ENCODE measurements around the gene EGFLAM.

Gene EGFLAM

GRCh38 chr5:38471709-38472108, 213.3 kb downstream of the EGFLAM start:
- DNase-seq (ENCODE audit: low read depth), result no peak

DNA sequence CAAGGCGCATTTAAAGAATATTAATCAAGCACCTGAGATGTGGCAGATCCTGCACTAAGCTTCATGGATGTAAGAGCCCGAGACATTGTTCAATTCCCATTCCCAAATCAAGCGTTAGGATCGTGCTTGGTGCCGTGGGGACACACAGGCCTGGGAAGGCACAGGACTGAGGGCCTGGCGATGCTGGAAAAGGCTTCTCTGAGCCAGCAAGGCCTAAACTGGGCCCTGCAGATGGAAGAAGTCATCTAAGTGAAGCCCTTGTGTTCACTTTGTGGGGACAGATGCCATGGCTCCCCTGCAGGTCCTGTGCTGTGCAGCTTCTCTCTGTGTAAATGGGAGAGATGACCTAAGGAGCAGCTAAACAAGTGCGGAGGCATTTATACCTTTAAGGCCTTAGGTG, 214.2 kb downstream of the EGFLAM start:
- DNase-seq (ENCODE audit: low read depth), result no peak

- no peak for DNase-seq (ENCODE audit: low read depth)
Observed at GRCh38 chr5:38473008-38473407, 214.6 kb downstream of the EGFLAM start.

GRCh38 chr5:38478166-38478565, 219.8 kb downstream of the EGFLAM start:
- no peak for DNase-seq (ENCODE audit: low read depth)

DNA sequence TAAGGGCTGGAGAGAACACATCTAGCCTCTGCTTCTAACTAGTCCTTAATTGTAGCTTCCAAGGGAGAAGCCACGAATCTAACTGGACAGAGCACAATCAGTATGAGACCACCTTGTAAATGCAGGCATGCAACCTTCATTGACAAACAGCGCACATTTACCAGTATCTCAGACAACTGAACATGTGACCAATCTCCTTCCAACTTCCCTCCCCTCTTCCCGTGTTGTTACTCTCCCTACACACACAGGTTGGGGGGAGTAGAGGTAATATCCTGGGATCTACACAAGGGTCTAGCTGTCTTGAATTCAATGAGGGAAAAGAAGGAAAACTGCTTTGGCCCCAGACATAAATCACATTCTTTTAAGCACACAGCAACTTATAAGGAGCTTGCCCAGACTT, 220.5 kb downstream of the EGFLAM start:
- no peak for DNase-seq (ENCODE audit: low read depth)

DNA sequence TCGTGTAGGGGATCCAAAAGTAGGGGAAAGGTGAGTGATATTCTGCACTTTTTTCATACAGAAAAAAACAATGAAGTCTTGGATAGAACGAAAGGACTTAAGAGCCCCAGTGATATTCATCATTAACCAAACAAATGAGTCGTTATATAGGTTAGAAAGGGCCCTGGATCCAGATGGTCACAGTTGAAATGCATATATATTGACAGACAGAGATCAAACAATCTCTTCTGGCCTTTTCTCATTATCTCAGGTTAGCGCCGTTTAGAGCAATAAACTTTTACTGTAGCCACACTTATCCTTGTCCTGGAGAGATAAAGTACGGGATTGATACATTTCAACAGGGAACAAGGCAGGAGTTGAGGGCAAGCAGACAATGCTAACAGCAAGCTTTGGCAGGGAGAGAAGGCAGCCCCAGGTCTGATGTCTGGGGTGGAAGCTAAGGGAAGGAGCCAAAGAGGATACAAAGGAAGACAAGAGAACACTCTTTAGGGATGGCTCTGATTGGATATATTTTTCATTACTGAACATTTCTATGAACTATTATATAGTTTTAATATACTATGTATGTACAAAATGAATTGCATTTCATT, 221.1 kb downstream of the EGFLAM start:
- DNase-seq (ENCODE audit: low read depth), result no peak

GRCh38 chr5:38483805-38484398, 225.5 kb downstream of the EGFLAM start:
- no peak for DNase-seq (ENCODE audit: low read depth)

DNA sequence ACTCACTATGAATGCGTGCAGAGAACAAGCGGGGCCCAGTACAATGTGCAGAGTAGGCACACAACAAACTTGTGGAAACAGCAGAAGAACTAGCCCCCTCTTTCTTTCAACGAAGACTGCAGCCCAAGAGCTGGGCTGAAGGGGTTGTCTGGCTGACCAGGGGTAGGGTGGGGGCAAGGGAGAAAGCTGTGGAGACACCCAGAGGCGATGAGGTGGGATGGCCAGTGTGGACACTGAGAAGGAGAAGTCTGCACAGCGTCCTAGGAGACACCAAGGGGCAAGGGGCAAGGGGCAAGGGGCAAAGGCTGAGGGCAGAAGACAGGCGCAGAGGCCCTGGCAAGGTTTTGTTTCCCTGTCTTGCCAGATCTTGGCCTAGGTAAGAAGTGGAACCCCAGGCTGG, 235.8 kb downstream of the EGFLAM start:
- DNase-seq (ENCODE audit: low read depth), result no peak

DNA sequence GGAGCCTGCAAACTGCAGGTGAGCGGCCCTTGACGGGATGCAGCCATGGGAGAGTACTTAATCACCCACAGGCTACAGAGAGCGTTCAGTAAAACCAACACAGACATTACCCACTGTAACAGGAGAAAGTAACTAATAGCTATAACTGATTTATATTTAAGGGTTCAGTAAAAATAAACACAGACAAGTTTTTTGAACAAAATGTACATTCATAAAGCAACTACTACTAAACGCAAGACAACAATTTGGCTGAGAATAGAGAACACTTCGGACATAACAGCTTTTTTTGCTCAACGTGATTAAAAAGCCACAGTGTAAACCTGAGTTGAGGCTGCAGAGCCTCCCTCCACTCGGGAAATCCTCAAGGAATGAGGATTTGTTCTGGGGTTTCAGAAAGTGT, 236.4 kb downstream of the EGFLAM start:
- no peak for DNase-seq (ENCODE audit: low read depth)

DNA sequence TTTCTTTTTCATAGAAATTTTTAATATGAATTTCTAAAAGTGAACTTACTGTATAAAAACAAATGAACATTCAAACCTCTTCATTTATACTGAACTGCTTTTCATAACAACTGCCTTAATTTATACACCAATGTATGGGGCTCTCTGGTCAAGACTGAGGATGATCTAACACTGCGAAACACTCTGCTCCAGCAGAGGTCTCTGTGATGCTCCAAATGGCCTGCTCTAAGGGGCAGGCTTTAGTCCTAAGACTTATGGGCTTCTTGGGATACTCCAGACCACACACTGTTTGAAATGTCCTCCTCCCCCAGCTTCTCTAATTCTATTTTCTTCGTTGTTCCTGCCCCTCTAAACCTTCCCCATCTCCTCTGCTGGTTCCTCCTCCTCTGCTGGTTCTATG, 239.6 kb downstream of the EGFLAM start:
- peak; percentile 7 for DNase-seq (ENCODE audit: low read depth)

DNA sequence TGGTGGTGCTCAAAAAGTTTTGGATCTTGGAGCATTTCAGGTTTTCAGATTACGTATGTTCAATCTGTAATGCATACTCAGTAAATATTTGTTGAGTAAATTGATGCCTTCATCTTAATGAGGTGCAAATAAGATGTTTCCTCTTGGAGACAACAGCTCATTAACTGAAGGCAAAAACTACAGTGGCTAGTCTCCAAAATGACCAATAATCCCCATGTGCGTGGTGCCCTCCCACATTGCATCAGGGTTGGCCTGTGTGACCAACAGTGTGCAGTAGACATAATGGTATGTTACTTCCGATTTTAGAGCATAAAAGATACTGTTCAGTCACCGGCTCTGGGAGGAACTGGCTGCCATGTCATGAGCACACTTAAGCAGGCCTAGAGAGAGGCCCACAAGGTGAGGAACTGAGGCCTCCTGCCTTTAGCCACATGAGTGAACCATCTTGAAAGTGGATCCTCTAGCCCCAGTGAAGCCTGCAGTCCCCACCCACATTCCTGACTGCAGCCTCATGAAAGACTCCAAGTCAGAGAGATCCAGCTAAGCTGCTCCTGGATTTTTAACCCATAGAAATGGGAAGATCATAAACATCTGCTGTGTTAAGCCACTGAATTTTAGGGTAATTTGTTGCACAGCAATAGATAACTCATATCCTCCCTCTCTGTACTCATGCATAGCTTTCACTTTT, 242.4 kb downstream of the EGFLAM start:
- peak; percentile 7 for DNase-seq (ENCODE audit: low read depth)

DNA sequence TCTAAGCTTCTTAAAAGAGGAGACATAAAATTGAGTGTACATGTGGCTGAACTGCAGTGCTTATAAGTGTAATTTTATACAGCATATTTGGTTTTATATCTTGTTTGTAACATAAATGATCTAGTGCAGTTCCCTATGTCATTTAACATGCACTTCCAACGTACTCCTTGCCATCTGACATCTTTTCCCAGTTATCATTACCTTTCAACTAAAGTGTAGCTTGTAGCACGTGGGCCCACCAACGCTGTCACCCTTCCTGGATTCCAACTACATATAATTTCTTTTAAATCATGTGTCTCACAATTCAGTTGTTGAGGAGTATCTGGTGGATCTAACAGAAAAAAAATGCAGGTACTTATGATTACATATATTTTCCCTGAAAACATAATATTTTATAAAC, 247.9 kb downstream of the EGFLAM start:
- no peak for DNase-seq (ENCODE audit: low read depth)

DNA sequence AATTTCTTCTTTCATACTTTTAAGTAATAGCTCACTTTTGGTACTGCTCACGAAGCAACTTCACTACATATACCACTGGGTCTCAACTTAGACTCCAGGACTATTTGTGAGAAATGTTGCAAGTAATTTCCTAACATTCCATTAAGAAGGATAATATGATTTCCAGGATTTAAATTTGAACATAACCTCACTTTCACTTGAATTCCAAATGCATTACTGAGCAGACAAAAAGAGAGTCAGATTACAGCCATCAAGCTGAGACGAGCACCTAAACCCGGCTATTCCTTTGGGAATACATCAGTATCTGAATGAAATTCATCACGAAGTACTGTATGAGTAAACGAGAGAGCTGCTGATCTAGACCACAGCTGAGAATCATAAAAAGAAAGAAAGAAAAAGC, 250.8 kb downstream of the EGFLAM start:
- peak; percentile 49 for DNase-seq (ENCODE audit: low read depth)

Measured in stromal cell of bone marrow (primary cell).